Esophagus (tissue), 2 donors: ENCODE data around the gene GP9. TPM values are rescaled to one million over a fixed set of nuclear protein-coding genes. Genes with fewer than 3 reads are reported as not detected.
A peak's percentile ranks its signal among the peaks of the same experiment; 100 is the strongest.

Experiments used
- H3K27ac ChIP-seq, 2 donors: one replicate each; pipeline ENCODE4 v1.5.1; 2013; ENCODE audit warnings: low read depth in 2 of 2, mild to moderate bottlenecking in 2 of 2, inconsistent platforms in 1 of 2, low read length in 1 of 2, moderate library complexity in 1 of 2
- H3K27me3 ChIP-seq, 2 donors: one replicate each; pipeline ENCODE4 v1.6.1; 2013; ENCODE audit warnings: low read length in 2 of 2, control low read depth in 1 of 2, mild to moderate bottlenecking in 1 of 2; ENCODE audit not compliant: insufficient read depth in 2 of 2, control insufficient read depth in 1 of 2
- H3K36me3 ChIP-seq, 2 donors: one replicate each; pipeline ENCODE4 v1.6.1; 2013; ENCODE audit warnings: low read length in 1 of 2; ENCODE audit not compliant: control insufficient read depth in 2 of 2, insufficient read depth in 2 of 2
- H3K4me1 ChIP-seq, 2 donors: one replicate each; pipeline ENCODE4 v1.6.1; 2013; ENCODE audit warnings: low read length in 1 of 2; ENCODE audit not compliant: control insufficient read depth in 2 of 2, insufficient read depth in 2 of 2
- H3K4me3 ChIP-seq, 2 donors: one replicate each; pipeline ENCODE4 v1.5.1; 2013; ENCODE audit warnings: low read length in 2 of 2, mild to moderate bottlenecking in 2 of 2, low read depth in 1 of 2, moderate library complexity in 1 of 2
- H3K9me3 ChIP-seq, 2 donors: one replicate each; pipeline ENCODE4 v1.6.1; 2013; ENCODE audit warnings: mild to moderate bottlenecking in 2 of 2, low read depth in 1 of 2, low read length in 1 of 2, moderate library complexity in 1 of 2; ENCODE audit not compliant: control insufficient read depth in 2 of 2, insufficient read depth in 1 of 2
- WGBS, 2 donors: extraction: QIAGEN DNeasy Blood & Tissue Kit; methylation state at CpG; one replicate each; pipeline ENCODE4 v1.1.7; 2013; 5-methylcytosine and 5-hydroxymethylcytosine counted together
- polyA plus RNA-seq, 2 donors: library from polyadenylated mRNA; stranded (reverse); fragments of 200-250 nt; gene quantifications; one replicate each; pipeline ENCODE4 v1.2.3, GENCODE V29; 2013
- donor health status: healthy with polysubstance abuse.
- donor health status: Bipolar disorder and iron deficiency.

Gene GP9
- polyA plus RNA-seq, 2 donors, result not detected

DNA sequence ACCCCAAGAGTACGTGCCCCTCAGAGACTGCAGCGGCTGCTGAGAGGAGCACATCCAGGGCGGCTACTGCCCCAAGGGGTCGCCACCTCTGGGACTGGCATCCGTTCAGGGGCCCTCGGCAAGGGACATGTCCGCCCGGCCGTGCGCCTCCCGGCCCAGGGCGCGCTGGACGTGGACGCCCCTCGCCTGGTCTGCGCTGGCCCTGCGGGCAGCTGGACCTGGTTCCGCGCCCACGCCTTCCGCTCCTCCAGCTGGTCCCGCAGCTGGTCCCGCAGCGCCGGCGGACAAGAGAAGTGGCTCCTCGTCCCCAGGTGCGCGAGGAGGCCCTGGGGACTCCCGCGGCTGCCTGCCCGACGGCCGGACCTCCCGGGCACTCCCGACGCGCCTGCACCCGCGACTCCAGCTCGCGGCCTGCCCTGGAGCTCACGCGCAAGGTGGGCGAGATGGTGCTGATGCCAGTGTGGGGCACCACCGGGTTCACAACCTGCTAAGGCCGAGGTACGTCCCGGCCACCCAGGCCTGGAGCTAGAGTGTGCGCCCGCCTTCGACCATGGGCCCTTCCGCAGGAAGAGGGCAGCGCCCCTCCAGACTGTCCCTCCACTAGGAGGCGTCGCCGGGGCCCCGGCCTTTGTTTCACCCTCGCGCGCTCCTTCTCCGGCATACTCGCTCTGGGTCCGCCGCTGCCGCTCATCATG, 14.4 kb upstream of the GP9 start:
- Histone ChIP-seq H3K4me1 (peaks cover 0 to 13% of the 10 kb centered on the region in 2 donors), H3K36me3 (no peaks in the 10 kb centered on the region), H3K4me3 (peak overlapping the region; percentile 5 to 26), H3K27me3 (peaks cover 0 to 5% of the 10 kb centered on the region in 2 donors), H3K9me3 (peaks cover 0 to 4% of the 10 kb centered on the region in 2 donors), H3K27ac (no peak overlapping the region)
- 35 to 36% methylated on average over 44 to 67 of the region's 67 CpGs for WGBS, 2 donors

DNA sequence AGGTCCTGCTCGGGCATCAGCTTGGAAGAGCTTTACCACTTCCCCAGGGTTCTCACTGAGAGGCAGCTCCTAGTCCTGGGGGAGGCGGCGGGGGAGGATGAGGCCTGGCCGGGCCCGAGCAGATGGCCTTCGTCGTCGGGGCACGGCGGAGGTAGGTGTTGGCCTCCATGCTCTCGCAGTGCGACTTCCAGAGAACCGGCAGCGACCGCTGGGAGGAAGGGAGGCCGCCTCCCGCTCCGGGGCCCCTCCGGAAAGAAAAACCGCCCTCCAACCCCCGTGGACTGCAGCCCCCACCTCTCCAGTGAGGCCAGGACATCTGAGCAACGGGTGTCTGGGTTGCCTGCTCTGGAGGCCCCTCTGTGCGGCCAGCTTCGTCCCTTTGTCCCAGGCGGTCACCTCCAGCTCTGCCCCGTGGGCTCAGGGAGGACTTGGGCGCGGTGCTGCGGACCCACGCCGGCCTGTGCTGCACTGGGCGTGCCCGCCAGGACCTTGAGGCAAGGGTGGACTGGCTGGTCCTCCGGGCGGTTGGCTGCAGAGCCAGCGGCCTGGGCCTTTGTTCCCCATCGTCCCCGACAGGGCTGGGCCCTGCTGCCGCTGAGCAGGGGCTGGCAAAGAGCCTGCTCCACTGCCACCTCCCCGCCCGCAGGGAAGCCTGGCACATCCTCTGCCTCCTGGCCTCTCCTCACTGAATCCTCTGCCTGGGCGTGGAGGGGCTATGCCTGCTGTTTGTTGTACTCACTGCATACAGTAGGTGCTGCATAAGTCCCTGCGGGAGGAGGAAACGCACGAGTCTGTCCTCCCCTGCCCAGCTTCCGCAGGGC, 13.6 kb upstream of the GP9 start:
- no peaks in the 10 kb centered on the region for H3K36me3 ChIP-seq
- 73 to 79% methylated on average over 45 to 46 of the region's 46 CpGs for WGBS, 2 donors
- peaks cover 0 to 5% of the 10 kb centered on the region in 2 donors for H3K27me3 ChIP-seq

DNA sequence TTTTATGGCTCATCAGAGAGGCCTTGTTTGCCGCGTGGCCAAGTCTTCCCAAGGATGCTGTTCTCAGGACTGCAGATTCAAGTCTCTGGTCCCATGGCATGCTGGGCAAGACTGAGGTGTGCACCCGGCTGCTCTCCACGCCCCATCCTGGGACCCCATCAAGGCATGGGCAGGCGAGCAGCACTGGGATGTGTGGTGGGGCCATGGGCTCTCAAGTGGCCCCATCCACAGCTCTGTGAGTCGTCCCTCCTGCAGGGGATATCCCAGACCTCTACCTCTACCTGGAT, 13.1 kb upstream of the GP9 start:
- WGBS, 2 donors, result 89 to 91% methylated on average over 6 of the region's 6 CpGs
- Histone ChIP-seq H3K4me3 (no peak overlapping the region), H3K27me3 (peaks cover 0 to 5% of the 10 kb centered on the region in 2 donors), H3K27ac (no peak overlapping the region), H3K36me3 (no peaks in the 10 kb centered on the region), H3K4me1 (peaks cover 0 to 13% of the 10 kb centered on the region in 2 donors), H3K9me3 (peaks cover 0 to 4% of the 10 kb centered on the region in 2 donors)

More for the DNA sequence above, 13.6 kb upstream of the GP9 start:
- Histone ChIP-seq H3K4me3 (no peak overlapping the region), H3K4me1 (peaks cover 0 to 13% of the 10 kb centered on the region in 2 donors), H3K9me3 (peaks cover 0 to 4% of the 10 kb centered on the region in 2 donors), H3K27ac (no peak overlapping the region)

DNA sequence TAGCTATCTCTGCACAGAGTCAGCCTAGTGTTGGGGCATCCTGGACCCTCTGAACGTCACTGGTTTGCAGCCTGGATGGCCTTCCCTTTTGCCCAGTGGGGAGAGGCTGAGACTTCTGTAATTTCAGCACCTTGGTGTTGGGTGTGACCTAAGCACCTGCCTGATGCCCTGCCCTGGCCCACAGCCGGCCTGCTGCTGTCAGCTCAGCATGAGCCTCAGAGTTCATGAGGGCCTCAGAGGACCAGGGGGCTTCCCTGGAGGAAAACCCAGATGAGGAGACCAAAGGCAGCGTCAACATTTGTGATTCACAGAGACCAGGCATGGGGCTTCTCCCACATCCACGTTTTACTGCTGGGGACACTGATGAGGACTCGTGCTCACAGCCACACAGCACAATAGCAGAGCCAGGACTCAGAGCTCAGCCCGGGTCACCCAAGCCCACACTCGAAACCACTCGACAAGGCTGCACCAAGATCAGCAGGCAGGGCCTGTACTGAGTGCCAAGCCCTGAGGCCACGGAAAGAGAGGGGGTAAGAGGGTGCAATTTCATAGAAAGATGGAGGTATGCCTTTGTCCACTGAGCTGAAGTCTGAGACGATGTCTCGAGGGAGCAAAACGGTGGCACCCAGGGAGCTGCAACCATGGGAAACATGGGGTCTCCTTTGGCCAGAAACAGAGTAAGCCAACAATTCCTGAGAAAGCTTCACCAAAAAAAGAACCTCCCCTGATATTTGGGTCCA, 9.9 kb upstream of the GP9 start:
- Histone ChIP-seq H3K27me3 (peaks cover 0 to 5% of the 10 kb centered on the region in 2 donors), H3K27ac (no peak overlapping the region), H3K4me1 (peaks cover 6 to 11% of the 10 kb centered on the region in 2 donors), H3K9me3 (peaks cover 0 to 4% of the 10 kb centered on the region in 2 donors), H3K36me3 (no peaks in the 10 kb centered on the region), H3K4me3 (no peak overlapping the region)
- 84 to 85% methylated on average over 12 of the region's 12 CpGs for WGBS, 2 donors

DNA sequence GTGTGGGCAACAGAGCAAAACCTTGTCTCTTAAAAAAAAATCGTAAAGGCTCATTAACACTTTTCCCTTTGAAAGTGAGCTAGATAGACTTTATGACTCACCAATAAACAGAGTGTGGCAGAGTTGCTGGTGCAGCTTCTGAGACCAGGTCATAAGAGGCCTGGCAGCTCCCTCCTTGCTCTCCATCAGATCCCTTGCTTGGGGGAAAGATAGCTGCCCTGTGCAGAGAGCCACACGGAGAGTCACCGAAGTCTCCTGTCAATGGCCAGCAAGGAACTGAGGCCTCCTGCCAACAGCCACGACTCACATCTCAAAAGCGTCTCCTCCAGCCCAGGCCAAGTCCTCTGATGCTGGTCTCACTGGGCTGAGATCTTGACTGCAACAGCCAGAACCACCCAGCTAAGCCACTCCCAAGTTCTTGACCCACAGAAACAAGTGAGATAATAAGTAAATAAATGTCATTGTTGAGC, 8.7 kb upstream of the GP9 start:
- Histone ChIP-seq H3K27ac (no peak overlapping the region), H3K4me1 (peaks cover 6% of the 10 kb centered on the region in 2 donors), H3K36me3 (no peaks in the 10 kb centered on the region), H3K27me3 (no peaks in the 10 kb centered on the region), H3K9me3 (no peaks in the 10 kb centered on the region), H3K4me3 (no peak overlapping the region)
- WGBS, 2 donors, result 48% methylated on average over 5 of the region's 5 CpGs

DNA sequence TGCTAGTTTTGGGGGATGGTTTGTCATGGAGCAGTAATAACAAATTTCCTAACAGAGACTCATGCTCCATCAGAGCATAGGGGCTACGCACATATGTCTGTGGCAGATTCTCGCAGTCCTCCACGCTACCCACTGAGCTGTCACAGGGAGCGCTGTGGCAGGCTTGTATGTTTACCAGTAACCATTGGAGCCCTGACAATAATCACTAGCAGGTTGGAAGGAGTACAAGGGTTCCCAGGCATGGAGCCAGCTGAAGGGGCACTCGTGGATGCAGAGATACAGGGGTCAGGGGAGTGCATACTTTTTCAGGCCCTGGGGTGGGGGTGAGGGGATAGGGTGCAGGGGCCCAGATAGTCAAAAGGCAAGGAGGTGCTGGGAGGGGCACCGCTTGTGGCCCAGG, 7.9 kb upstream of the GP9 start:
- 55 to 69% methylated on average over 6 of the region's 6 CpGs for WGBS, 2 donors
- Histone ChIP-seq H3K36me3 (no peaks in the 10 kb centered on the region), H3K27ac (peak overlapping the region in 1 of 2 donors; percentile 33)

DNA sequence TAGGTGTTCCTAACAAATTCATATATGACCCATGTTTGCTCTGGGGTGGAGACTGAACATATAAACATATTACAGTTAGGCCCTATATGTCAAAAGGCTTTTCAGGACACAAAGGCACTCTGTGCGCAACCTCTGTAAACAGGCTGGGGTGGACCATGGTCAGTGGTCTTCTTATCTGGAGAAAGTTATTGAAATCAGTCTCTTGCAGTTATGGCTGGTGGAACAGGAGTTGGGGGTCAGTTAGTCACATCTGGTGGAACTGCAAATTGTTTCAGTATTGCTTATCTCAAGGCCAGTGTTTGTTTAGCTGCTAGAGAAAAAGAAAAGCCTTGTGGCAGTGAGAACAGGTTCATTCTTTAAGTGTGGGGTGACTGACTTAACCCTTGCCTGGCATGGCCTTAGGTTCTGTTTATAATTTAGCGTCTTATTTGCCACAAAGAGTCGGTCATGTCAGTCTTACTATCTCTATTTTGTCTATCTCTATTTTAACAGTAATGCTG, 5.9 kb upstream of the GP9 start:
- Histone ChIP-seq H3K4me1 (peaks cover 0 to 8% of the 10 kb centered on the region in 2 donors), H3K27ac (no peak overlapping the region)

More for the DNA sequence above, 7.9 kb upstream of the GP9 start:
- H3K4me3 ChIP-seq, result no peak overlapping the region
- H3K4me1 ChIP-seq, result peaks cover 0 to 6% of the 10 kb centered on the region in 2 donors
- no peaks in the 10 kb centered on the region for H3K9me3 ChIP-seq
- H3K27me3 ChIP-seq, result no peaks in the 10 kb centered on the region

DNA sequence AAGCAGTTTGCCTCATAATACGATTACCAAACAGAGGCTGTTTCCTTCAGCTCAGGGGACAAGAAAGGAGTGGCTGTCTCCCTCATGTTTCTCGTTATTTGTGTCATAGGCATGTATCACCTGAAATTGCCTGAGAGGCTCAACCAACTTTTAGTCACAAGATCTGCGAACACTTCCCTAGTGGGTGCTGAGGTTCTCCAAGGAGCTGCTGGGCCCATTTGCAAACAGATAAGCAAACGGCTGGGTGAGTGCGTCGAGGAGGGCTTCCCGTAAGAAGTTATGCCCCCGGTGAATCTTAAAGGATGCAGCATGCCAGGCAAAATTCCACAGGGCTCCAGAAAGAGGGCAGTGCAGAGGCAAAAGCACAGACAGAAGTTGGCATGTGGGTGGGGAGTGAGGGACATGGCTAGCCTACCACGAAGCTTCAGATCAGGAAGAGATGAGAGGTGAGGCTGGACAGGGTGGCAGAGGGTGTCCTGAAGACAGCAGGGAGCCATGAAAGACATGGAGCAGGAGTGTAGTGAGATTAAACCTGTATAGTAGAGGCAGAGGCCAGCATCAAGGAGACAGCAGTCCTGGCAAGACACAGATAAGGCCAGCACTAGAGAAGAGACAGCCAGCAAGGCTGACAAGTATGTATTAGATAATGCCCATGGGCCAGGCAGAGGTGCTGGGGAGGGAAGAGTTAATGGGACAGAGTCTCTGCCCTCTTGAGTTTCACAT, 4.0 kb upstream of the GP9 start:
- Histone ChIP-seq H3K9me3 (no peaks in the 10 kb centered on the region), H3K4me3 (no peak overlapping the region), H3K27ac (no peak overlapping the region), H3K27me3 (no peaks in the 10 kb centered on the region), H3K4me1 (peaks cover 0 to 8% of the 10 kb centered on the region in 2 donors), H3K36me3 (no peaks in the 10 kb centered on the region)
- 66 to 77% methylated on average over 9 of the region's 9 CpGs for WGBS, 2 donors

More for the DNA sequence above, 5.9 kb upstream of the GP9 start:
- Histone ChIP-seq H3K27me3 (no peaks in the 10 kb centered on the region), H3K36me3 (no peaks in the 10 kb centered on the region), H3K9me3 (no peaks in the 10 kb centered on the region), H3K4me3 (no peak overlapping the region)
- WGBS, 2 donors, result 53 to 96% methylated on average over 3 of the region's 3 CpGs

DNA sequence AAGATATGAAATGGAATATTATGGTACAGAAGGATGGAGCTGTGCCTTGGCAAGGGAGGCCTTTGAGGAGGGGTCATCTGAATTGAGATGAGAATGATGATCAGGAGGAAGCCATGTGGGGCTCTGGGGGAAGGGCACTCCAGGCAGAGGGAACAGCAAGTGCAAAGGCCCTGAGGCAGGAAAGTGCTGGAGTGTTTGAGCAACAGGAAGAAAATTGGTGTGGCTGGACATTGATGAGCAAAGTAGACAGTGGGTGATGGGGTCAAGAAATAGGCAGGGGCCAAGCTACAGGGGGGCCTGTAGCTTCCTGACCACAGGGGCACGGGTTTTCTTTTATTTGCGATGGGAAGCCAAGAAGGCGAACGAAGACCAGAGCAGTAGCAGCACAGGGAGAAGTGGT, 3.3 kb upstream of the GP9 start:
- no peak overlapping the region for H3K4me3 ChIP-seq
- H3K36me3 ChIP-seq, result no peaks in the 10 kb centered on the region
- H3K27ac ChIP-seq, result no peak overlapping the region
- no peaks in the 10 kb centered on the region for H3K9me3 ChIP-seq
- no peaks in the 10 kb centered on the region for H3K27me3 ChIP-seq
- WGBS, 2 donors, result 89 to 94% methylated on average over 4 of the region's 4 CpGs
- peaks cover 0 to 8% of the 10 kb centered on the region in 2 donors for H3K4me1 ChIP-seq
